M059J (cell line): Measurements from ENCODE around the gene TRPV5. TPM values are rescaled to one million over a fixed set of nuclear protein-coding genes. Genes with fewer than 3 reads are reported as not detected.

Experiments
- DNase-seq: peaks from one replicate; pipeline ENCODE4 v3.0.0-alpha.2; 2012; ENCODE audit warnings: low read depth
- total RNA-seq: library from RNA; depleted of rRNA; stranded (reverse); fragments of >200 nt; shearing (Covaris generic); gene quantifications from 2 replicates; pipeline ENCODE4 v1.2.3, GENCODE V29; 2014

Gene TRPV5
- total RNA-seq, 1 experiment from 2014 or later: not detected

GRCh38 chr7:142940966-142941535, 7.5 kb upstream of the TRPV5 start:
- no peak for DNase-seq

GRCh38 chr7:142939226-142939910, 5.8 kb upstream of the TRPV5 start, which contains the start of gene LLCFC1:
LLCFC1 (plus strand) TSS chr7:142939484; CDS start chr7:142939622, 138 bp downstream.
- no peak for DNase-seq

- no peak for DNase-seq
Measured at GRCh38 chr7:142938611-142939010, 5.1 kb upstream of the TRPV5 start.

GRCh38 chr7:142935941-142936565, 2.5 kb upstream of the TRPV5 start:
- no peak for DNase-seq

GRCh38 chr7:142934056-142934455, 510 bp upstream of the TRPV5 start:
- no peak for DNase-seq

- no peak for DNase-seq
Measured at GRCh38 chr7:142933092-142933475, 462 bp downstream of the TRPV5 start.

GRCh38 chr7:142932386-142933091, 1.0 kb downstream of the TRPV5 start:
- no peak for DNase-seq

- no peak for DNase-seq
Measured at GRCh38 chr7:142930126-142930730, 3.3 kb downstream of the TRPV5 start.

- no peak for DNase-seq
Measured at GRCh38 chr7:142927949-142928348, 5.6 kb downstream of the TRPV5 start.

GRCh38 chr7:142927085-142927745, 6.3 kb downstream of the TRPV5 start:
- DNase-seq: no peak

GRCh38 chr7:142925413-142925812, 8.1 kb downstream of the TRPV5 start:
- DNase-seq: no peak

- DNase-seq: no peak
Measured at GRCh38 chr7:142923391-142923790, 10.2 kb downstream of the TRPV5 start.

GRCh38 chr7:142919656-142920055, 13.9 kb downstream of the TRPV5 start:
- no peak for DNase-seq

GRCh38 chr7:142918901-142919300, 14.6 kb downstream of the TRPV5 start:
- no peak for DNase-seq

- DNase-seq: no peak
Measured at GRCh38 chr7:142917447-142917846, 16.1 kb downstream of the TRPV5 start.

- DNase-seq: no peak
Measured at GRCh38 chr7:142916508-142916907, 17.0 kb downstream of the TRPV5 start.

- DNase-seq: no peak
Measured at GRCh38 chr7:142915315-142915714, 18.2 kb downstream of the TRPV5 start.

GRCh38 chr7:142914121-142914520, 19.4 kb downstream of the TRPV5 start:
- no peak for DNase-seq

- no peak for DNase-seq
Measured at GRCh38 chr7:142913566-142913965, 20.0 kb downstream of the TRPV5 start.

- DNase-seq: no peak
Measured at GRCh38 chr7:142913051-142913450, 20.5 kb downstream of the TRPV5 start.

- DNase-seq: no peak
Measured at GRCh38 chr7:142910481-142910880, 23.1 kb downstream of the TRPV5 start.

- no peak for DNase-seq
Measured at GRCh38 chr7:142910031-142910433, 23.5 kb downstream of the TRPV5 start.
